ENCODE measurements around the gene LRRK1.

- TF ChIP-seq POLR2A (IDR thresholded peaks at IDR 0.05): no peak
- TF ChIP-seq CTCF (IDR thresholded peaks at IDR 0.05): no peak
- TF ChIP-seq POLR2AphosphoS5 (IDR thresholded peaks at IDR 0.05): no peak
- no peak for TF ChIP-seq EP300 (IDR thresholded peaks at IDR 0.05)
Observed at GRCh38 chr15:100879464-100880138, 39.6 kb upstream of the LRRK1 start, which contains the start of gene ALDH1A3.
